ENCODE measurements around the gene CLN6.
"Not testable (repeated sequence)": the region's sequence is repeated elsewhere in the genome, so short reads cannot be mapped to it uniquely, and the experiment has no call there.

Gene CLN6

GRCh38 chr15:68221530-68222431 lies 7.7 kb downstream of the CLN6 start:
- DNase-seq, result not testable (repeated sequence)

DNA sequence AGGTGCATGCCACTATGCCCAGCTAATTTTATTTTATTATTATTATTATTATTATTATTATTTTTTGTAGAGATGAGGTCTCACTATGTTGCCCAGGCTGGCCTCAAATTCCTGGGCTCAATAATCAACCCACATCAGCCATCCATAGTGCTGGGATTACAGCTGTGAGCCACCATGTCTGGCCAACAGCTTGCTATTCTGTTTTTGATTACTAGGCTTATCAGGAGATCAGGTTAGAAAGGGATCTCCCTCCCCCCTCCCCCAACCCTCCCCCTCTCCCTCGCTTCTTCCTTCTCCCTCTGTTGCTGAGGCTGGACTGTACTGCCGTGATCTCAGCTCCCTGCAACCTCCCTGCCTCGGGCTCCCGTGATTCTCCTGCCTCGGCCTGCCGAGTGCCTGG lies 8.6 kb downstream of the CLN6 start:
- no peak for DNase-seq

- DNase-seq, result no peak
These were observed 9.0 kb downstream of the CLN6 start for GRCh38 chr15:68220489-68220888.

GRCh38 chr15:68218847-68219798 lies 10.4 kb downstream of the CLN6 start:
- no peak for DNase-seq

DNA sequence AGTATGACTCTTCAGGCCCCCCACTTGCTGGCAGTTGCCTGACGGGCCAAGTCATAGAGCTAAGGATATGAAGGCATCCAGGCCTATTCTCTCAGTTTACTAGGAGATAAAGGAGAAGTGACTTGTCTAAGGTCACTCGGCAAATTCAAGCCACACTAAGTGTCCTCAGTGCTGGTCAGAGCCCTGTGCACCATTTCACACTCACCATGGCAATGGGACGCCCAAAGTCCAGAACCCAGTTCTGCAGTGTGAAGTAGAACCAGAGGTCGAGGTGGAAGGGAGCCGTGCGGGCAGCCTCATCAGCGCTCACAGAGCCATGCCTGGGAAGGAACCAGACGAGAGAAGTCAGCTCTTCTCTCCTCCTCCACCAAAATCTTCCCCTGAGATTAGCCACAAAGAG lies 11.2 kb downstream of the CLN6 start:
- DNase-seq, result no peak

DNA sequence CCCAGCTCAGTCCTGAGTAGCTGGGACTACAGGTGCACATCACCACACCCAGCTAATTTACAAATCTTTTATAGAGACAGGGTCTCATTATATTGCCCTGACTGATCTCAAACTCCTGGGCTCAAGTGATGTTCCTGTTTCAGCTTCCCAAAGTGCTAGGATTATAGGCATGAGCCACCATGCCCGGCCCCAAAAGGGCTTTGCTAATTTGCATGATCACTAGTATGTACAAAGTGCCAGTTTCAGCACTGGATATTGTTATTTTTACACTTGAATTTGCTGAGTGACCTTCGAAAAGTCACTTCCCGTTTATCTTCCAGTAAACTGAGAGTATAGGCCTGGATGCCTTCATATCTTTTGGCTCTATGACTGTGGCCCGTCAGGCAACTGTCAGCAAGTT lies 12.2 kb downstream of the CLN6 start:
- no peak for DNase-seq

- no peak for DNase-seq
These were observed 14.7 kb downstream of the CLN6 start for GRCh38 chr15:68214838-68215254.

GRCh38 chr15:68213991-68214837 lies 15.3 kb downstream of the CLN6 start:
- DNase-seq, result no peak

GRCh38 chr15:68213491-68213845 lies 16.1 kb downstream of the CLN6 start:
- not testable (repeated sequence) for DNase-seq

DNA sequence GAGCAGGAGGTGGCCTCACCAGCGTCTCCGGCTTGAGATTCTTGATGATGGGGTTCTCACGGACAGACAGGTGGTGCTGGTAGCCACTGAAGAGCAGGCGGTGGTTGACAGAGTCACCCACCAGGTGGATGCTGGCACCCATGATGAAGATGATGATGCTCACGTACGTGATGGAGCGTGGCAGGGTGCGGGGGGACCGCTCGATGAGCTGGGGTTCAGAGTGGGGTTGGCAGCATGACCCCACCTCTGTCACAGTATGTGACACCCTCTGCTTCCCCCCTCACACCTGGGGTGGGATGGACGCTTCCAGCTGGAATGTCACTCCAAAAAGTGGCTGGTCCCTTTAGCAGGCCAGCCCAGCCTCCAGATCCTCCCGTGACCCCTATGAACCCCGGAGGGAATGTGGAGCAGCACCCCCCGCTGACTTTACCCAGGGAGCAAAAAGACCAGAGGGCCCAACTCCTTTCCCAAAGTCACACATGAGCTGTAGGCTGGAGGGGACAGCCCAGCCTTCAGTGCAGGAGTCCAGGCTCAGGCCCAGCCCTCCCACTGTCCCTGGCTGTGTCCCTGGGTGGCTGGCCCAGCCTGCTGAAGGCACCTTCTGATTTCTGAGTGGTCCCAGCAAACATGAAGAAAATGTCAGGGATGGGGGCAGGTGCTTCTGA lies 17.7 kb downstream of the CLN6 start:
- no peak for DNase-seq

DNA sequence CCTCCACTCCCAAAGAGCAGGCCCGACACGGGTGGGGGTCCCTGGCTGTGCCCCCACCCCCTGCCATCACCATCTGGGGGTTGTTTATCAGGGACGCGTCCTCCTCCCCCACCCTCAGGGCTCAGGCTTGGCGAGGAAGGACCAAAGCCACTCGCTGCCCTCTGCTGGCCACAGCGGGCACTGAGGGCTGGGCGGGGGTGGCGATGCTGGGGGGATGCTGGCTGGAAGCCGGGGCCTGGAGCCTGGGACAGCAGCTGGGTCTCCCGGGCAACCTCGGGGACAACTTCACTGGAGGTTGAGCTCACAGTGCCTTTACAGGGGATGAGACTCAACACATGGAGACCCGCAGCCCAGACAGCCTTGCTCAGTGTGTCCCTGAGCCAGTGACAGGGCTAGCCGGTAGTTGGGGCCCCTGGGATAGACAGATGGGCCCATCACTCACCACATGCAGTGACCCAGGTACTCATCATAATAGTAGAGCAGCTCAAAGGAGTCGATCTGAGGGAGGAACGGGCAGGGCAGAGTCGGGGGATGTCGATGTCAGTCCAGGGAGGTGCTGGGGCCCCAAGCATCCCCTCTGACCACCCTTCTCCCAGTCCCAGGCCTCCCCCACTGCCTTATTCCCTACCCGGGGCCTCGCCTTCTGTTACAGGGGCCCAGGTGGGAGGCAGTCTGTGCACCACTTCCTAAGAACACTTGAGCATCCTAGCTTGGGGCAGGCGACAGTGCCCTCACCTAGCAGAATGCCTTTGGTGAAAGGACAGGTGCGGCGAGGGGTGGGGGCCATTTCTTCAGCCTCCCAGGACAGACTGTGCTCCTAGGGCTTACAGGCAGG lies 18.5 kb downstream of the CLN6 start:
- DNase-seq, result peak; percentile 51

DNA sequence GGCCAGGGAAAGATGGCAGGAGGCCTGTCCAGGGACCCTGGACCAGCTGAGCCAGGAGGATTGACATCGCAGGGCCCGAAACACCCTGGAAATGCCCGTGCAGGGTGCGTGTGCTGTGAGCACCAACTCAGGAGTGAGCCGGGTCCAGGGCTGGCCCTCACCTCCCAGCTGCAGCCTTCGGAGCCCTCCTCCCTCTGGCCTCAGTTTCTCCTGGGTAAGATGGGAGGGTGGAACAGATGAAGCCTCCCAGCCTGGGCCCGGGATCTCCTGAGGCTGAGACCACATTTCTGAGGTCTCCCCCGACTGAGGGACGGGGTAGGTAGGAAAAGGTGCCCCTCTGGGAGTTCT lies 19.1 kb downstream of the CLN6 start:
- DNase-seq, result no peak

- DNase-seq, result peak; percentile 6
These were observed 19.7 kb downstream of the CLN6 start for GRCh38 chr15:68209735-68210408.

DNA sequence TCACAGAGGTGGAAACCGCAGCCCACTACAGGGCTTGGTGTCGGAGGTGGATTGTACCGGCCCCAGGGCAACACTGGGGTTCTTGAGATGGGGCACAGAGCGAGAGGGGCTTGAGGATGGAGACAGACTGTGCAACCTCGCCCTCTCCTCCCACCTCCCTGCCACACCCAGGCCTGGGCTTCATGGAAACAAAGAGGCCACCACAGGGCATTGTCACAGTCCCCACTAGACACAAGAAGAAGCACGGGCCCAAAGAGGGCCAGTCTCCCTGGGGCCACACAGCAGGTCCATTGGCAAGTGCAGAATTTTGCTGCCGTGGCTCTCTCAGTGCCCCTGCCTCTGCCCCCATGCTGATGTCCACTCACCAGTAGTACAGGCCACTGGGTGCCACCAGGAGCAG lies 20.3 kb downstream of the CLN6 start:
- no peak for DNase-seq

DNA sequence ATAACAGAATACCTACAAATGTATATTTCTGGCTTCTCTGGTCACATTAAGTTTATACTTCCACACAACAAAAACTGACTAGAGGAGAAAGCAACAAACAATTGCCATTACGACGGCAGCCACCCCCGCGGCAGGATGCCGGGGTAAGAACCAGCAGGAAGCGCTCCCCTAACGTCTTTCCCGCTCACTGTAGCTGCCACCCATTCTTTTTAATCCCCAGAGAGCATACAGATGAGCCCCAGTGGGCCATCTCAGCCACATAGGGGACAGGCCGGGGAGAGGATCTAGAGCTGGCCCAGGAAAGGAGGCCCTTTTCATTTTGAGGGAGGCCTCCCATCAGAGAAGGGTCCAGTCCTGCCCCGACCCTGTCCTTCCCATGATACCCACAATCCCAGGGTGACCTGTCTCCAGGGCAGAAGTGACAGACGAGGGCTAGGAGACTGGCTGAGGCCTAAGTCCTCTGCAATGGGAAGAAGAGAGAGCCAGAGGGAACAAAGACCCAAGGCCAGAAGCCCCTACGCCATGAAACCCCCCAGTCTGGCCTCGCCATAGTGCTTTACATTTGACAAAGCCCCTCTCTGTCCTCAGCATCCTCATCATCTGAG lies 20.8 kb downstream of the CLN6 start:
- no peak for DNase-seq

GRCh38 chr15:68208136-68208535 lies 21.4 kb downstream of the CLN6 start:
- DNase-seq, result no peak

GRCh38 chr15:68207176-68207935 lies 22.2 kb downstream of the CLN6 start:
- DNase-seq, result no peak

DNA sequence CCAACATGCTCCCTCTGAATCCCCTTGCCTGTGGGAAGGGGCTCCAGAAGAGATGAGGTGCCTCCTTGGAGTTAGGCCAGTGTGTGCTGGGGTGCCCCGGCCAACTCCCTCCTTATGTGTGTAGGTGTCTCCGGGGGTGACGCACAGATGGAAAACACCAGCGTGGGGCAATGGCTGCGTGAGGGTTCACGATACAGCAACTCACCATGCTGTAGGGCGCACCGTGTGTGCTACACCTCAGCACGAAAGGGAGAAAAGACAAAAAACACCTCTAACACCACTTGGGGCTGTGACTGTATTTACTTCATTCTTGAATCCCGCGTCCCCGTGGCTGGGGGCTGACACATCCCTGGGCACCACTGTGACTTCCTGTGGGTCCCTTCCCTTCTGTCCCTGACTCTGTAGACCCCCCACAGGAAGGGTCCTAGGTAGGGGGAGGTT lies 22.8 kb downstream of the CLN6 start:
- DNase-seq, result no peak

GRCh38 chr15:68205954-68206539 lies 23.5 kb downstream of the CLN6 start:
- DNase-seq, result no peak
